ENCODE data around the gene SGCG. TPM values are rescaled to one million over a fixed set of nuclear protein-coding genes. Genes with fewer than 3 reads are reported as not detected.

Gene SGCG
- total RNA-seq, 1 donor from 2014 or later = not detected

GRCh38 chr13:23273498-23273897 is 92.7 kb downstream of the SGCG start:
- no peak for DNase-seq (ENCODE audit: extremely low spot score in 2 of 2)
- H3K9me3 ChIP-seq = no peaks in the 10 kb centered on the region
- no peak overlapping the region for H3K27ac ChIP-seq
- TF ChIP-seq CTCF (IDR thresholded peaks at IDR 0.05) (no peak), POLR2A (IDR thresholded peaks at IDR 0.05) (no peak), POLR2AphosphoS5 (IDR thresholded peaks at IDR 0.05; ENCODE audit: insufficient read depth in 1 of 2, low read depth in 1 of 2) (no peak)
- no peaks in the 10 kb centered on the region for H3K27me3 ChIP-seq
- H3K4me1 ChIP-seq = no peaks in the 10 kb centered on the region
- H3K36me3 ChIP-seq = no peaks in the 10 kb centered on the region
- intact Hi-C loops (cut with DNase I) = no loop called here
- no peak overlapping the region for H3K4me3 ChIP-seq

- H3K27me3 ChIP-seq = no peaks in the 10 kb centered on the region
- H3K36me3 ChIP-seq = no peaks in the 10 kb centered on the region
- intact Hi-C loops (cut with DNase I) = no loop called here
- DNase-seq (ENCODE audit: extremely low spot score in 2 of 2) = no peak
- TF ChIP-seq POLR2AphosphoS5 (IDR thresholded peaks at IDR 0.05; ENCODE audit: insufficient read depth in 1 of 2, low read depth in 1 of 2) = no peak
- no peak for TF ChIP-seq CTCF (IDR thresholded peaks at IDR 0.05)
- TF ChIP-seq POLR2A (IDR thresholded peaks at IDR 0.05) = no peak
- no peak overlapping the region for H3K27ac ChIP-seq
- H3K4me3 ChIP-seq = no peak overlapping the region
- H3K9me3 ChIP-seq = no peaks in the 10 kb centered on the region
- H3K4me1 ChIP-seq = no peaks in the 10 kb centered on the region
Observed at GRCh38 chr13:23279321-23279720, 98.5 kb downstream of the SGCG start.

- Histone ChIP-seq H3K4me1 (no peaks in the 10 kb centered on the region), H3K27me3 (no peaks in the 10 kb centered on the region), H3K27ac (no peak overlapping the region), H3K36me3 (no peaks in the 10 kb centered on the region), H3K9me3 (no peaks in the 10 kb centered on the region), H3K4me3 (no peak overlapping the region)
- intact Hi-C loops (cut with DNase I) = no loop called here
- TF ChIP-seq POLR2AphosphoS5 (IDR thresholded peaks at IDR 0.05; ENCODE audit: insufficient read depth in 1 of 2, low read depth in 1 of 2) (no peak), POLR2A (IDR thresholded peaks at IDR 0.05) (no peak), CTCF (IDR thresholded peaks at IDR 0.05) (no peak)
- DNase-seq (ENCODE audit: extremely low spot score in 2 of 2) = no peak
Observed at GRCh38 chr13:23288564-23288963, 107.8 kb downstream of the SGCG start.

GRCh38 chr13:23288995-23289394 is 108.2 kb downstream of the SGCG start:
- H3K27me3 ChIP-seq = no peaks in the 10 kb centered on the region
- no peak overlapping the region for H3K4me3 ChIP-seq
- intact Hi-C loops (cut with DNase I) = no loop called here
- H3K4me1 ChIP-seq = no peaks in the 10 kb centered on the region
- no peaks in the 10 kb centered on the region for H3K9me3 ChIP-seq
- H3K27ac ChIP-seq = no peak overlapping the region
- no peaks in the 10 kb centered on the region for H3K36me3 ChIP-seq
- TF ChIP-seq POLR2A (IDR thresholded peaks at IDR 0.05) = no peak
- TF ChIP-seq CTCF (IDR thresholded peaks at IDR 0.05) = no peak
- no peak for TF ChIP-seq POLR2AphosphoS5 (IDR thresholded peaks at IDR 0.05; ENCODE audit: insufficient read depth in 1 of 2, low read depth in 1 of 2)
- DNase-seq (ENCODE audit: extremely low spot score in 2 of 2) = no peak

GRCh38 chr13:23289917-23290357 is 109.2 kb downstream of the SGCG start:
- DNase-seq (ENCODE audit: extremely low spot score in 2 of 2) = no peak
- H3K36me3 ChIP-seq = no peaks in the 10 kb centered on the region
- H3K4me1 ChIP-seq = no peaks in the 10 kb centered on the region
- no peak overlapping the region for H3K4me3 ChIP-seq
- no peak overlapping the region for H3K27ac ChIP-seq
- no peak for TF ChIP-seq POLR2A (IDR thresholded peaks at IDR 0.05)
- TF ChIP-seq CTCF (IDR thresholded peaks at IDR 0.05) = no peak
- TF ChIP-seq POLR2AphosphoS5 (IDR thresholded peaks at IDR 0.05; ENCODE audit: insufficient read depth in 1 of 2, low read depth in 1 of 2) = no peak
- no peaks in the 10 kb centered on the region for H3K27me3 ChIP-seq
- H3K9me3 ChIP-seq = no peaks in the 10 kb centered on the region
- intact Hi-C loops (cut with DNase I) = no loop called here

Data from vagina (tissue), 2 donors.